H1 (cell line): ENCODE data around the gene PLIN4. TPM values are rescaled to one million over a fixed set of nuclear protein-coding genes. Genes with fewer than 3 reads are reported as not detected.
A peak's percentile ranks its signal among the peaks of the same experiment; 100 is the strongest.

ENCODE experiments used
- CTCF ChIA-PET: fragments of 300-600 bp; sonication (Branson Sonifier 250); formaldehyde crosslinking; loops from one replicate; lab custom pipeline; 2021; ENCODE audit not compliant: partially characterized antibody; lab: Charles Lee
- POLR2A ChIA-PET: fragments of 300-600 bp; sonication (Branson Sonifier 250); formaldehyde crosslinking; loops from one replicate; lab custom pipeline; 2021; ENCODE audit warnings: inconsistent platforms; ENCODE audit not compliant: partially characterized antibody; lab: Charles Lee
- DNase-seq, 2 experiments: peaks; one replicate each; pipeline versions ENCODE4 v3.0.0 to v3.0.0-alpha.2; 2010 to 2022; ENCODE audit warnings: low spot score in 2 of 2, low read depth in 1 of 2, mixed read lengths in 1 of 2
- FAIRE-seq: peaks from 2 replicates; lab custom pipeline; 2011; peaks lifted over from hg19 to GRCh38; lab: Jason Lieb, UNC
- H2AFZ ChIP-seq: 2 replicates; pipeline ENCODE4 v1.8.1; 2012; ENCODE audit warnings: low read length, inconsistent platforms
- H2AK5ac ChIP-seq: 2 replicates; pipeline ENCODE4 v1.6.1; 2013; ENCODE audit warnings: low read depth, low read length
- H2BK120ac ChIP-seq: replicated peaks from 2 replicates; pipeline ENCODE3; 2013; ENCODE audit warnings: low read depth, low read length, inconsistent platforms
- H2BK12ac ChIP-seq: 2 replicates; pipeline ENCODE4 v1.6.1; 2013; ENCODE audit warnings: low read depth, low read length
- H2BK15ac ChIP-seq: 2 replicates; pipeline ENCODE4 v1.6.1; 2013; ENCODE audit warnings: low read length
- H2BK20ac ChIP-seq: 2 replicates; pipeline ENCODE4 v1.6.1; 2013; ENCODE audit warnings: low read length
- H2BK5ac ChIP-seq: 2 replicates; pipeline ENCODE4 v1.6.1; 2013; ENCODE audit warnings: low read depth, low read length
- H3K14ac ChIP-seq: 2 replicates; pipeline ENCODE4 v1.6.1; 2013; ENCODE audit warnings: inconsistent platforms; ENCODE audit not compliant: insufficient read length
- H3K18ac ChIP-seq: 2 replicates; pipeline ENCODE4 v1.6.1; 2013; ENCODE audit warnings: low read length; ENCODE audit errors: extremely low read depth
- H3K23ac ChIP-seq: 2 replicates; pipeline ENCODE4 v1.6.1; 2013; ENCODE audit warnings: inconsistent platforms; ENCODE audit not compliant: insufficient read length
- H3K23me2 ChIP-seq: 2 replicates; pipeline ENCODE4 v1.6.1; 2013; ENCODE audit warnings: low read depth, low read length
- H3K27ac ChIP-seq: 2 replicates; pipeline ENCODE4 v1.6.1; 2011; ENCODE audit warnings: low read depth, low read length, inconsistent platforms
- H3K27me3 ChIP-seq, 4 experiments: replicated peaks in 1 of 4; 1 replicate in 1 of 4; 2 replicates in 3 of 4; pipeline versions ENCODE4 v1.6.1 to v1.8.1; 2011 to 2013; ENCODE audit warnings: low read length in 3 of 4, mild to moderate bottlenecking in 3 of 4, inconsistent platforms in 2 of 4, mixed read lengths in 2 of 4, moderate library complexity in 1 of 4; ENCODE audit not compliant: control insufficient read depth in 3 of 4, insufficient read depth in 3 of 4; ENCODE audit errors: extremely low read depth in 1 of 4
- H3K36me3 ChIP-seq, 4 experiments: 2 replicates each; pipeline versions ENCODE4 v1.6.1 to v1.8.1; 2011 to 2013; ENCODE audit warnings: mild to moderate bottlenecking in 4 of 4, low read length in 3 of 4, moderate library complexity in 2 of 4, control low read depth in 1 of 4, inconsistent platforms in 1 of 4; ENCODE audit not compliant: insufficient read depth in 4 of 4, control insufficient read depth in 2 of 4
- H3K4ac ChIP-seq: replicated peaks from 2 replicates; pipeline ENCODE3; 2013; ENCODE audit warnings: low read length, low read depth, mixed read lengths, inconsistent platforms; ENCODE audit not compliant: insufficient read length
- H3K4me1 ChIP-seq, 4 experiments: replicated peaks in 1 of 4; 1 replicate in 1 of 4; 2 replicates in 3 of 4; pipeline versions ENCODE4 v1.6.1 to v1.8.1; 2011 to 2013; ENCODE audit warnings: low read length in 3 of 4, inconsistent platforms in 2 of 4, mixed read lengths in 1 of 4; ENCODE audit not compliant: insufficient read depth in 4 of 4, control insufficient read depth in 3 of 4
- H3K4me2 ChIP-seq, 2 experiments: 2 replicates each; pipeline versions ENCODE4 v1.6.1 to v1.8.1; 2011 to 2013; ENCODE audit warnings: low read depth in 2 of 2, low read length in 2 of 2, control low read depth in 1 of 2, inconsistent platforms in 1 of 2, mild to moderate bottlenecking in 1 of 2; ENCODE audit not compliant: insufficient read depth in 1 of 2
- H3K4me3 ChIP-seq, 4 experiments: fragments of 200-600, 300-600 bp in 1 of 4; sonication (generic), shearing (Covaris generic), sonication (Bioruptor Twin) in 1 of 4; 2 replicates each; pipeline versions ENCODE4 v1.5.1 to v1.8.1; 2011 to 2016; ENCODE audit warnings: low read length in 4 of 4, low read depth in 3 of 4, control low read depth in 2 of 4, inconsistent platforms in 2 of 4, mild to moderate bottlenecking in 2 of 4, mixed read lengths in 1 of 4, moderate library complexity in 1 of 4; ENCODE audit not compliant: insufficient read depth in 2 of 4; ENCODE audit errors: extremely low read depth in 1 of 4
- H3K56ac ChIP-seq: replicated peaks from 2 replicates; pipeline ENCODE3; 2013; ENCODE audit warnings: low read depth, mild to moderate bottlenecking, mixed read lengths, low read length, inconsistent platforms; ENCODE audit not compliant: insufficient read length
- H3K79me1 ChIP-seq: 2 replicates; pipeline ENCODE4 v1.6.1; 2013; ENCODE audit warnings: low read depth, low read length, control low read depth
- H3K79me2 ChIP-seq, 2 experiments: 2 replicates each; pipeline versions ENCODE4 v1.6.1 to v1.8.1; 2012 to 2013; ENCODE audit warnings: low read length in 2 of 2, mild to moderate bottlenecking in 2 of 2, inconsistent platforms in 1 of 2; ENCODE audit not compliant: insufficient read depth in 2 of 2, control insufficient read depth in 1 of 2
- H3K9ac ChIP-seq, 4 experiments: replicated peaks in 1 of 4; 1 replicate in 1 of 4; 2 replicates in 3 of 4; pipeline versions ENCODE4 v1.6.1 to v1.8.1; 2011 to 2013; ENCODE audit warnings: low read depth in 3 of 4, low read length in 3 of 4, control low read depth in 2 of 4, mild to moderate bottlenecking in 2 of 4, moderate library complexity in 2 of 4, inconsistent platforms in 1 of 4; ENCODE audit errors: extremely low read depth in 1 of 4
- H3K9me3 ChIP-seq, 2 experiments: 2 replicates each; pipeline versions ENCODE4 v1.6.1 to v1.8.1; 2012 to 2013; ENCODE audit warnings: mild to moderate bottlenecking in 2 of 2, moderate library complexity in 2 of 2, control low read depth in 1 of 2, inconsistent platforms in 1 of 2, low read depth in 1 of 2, low read length in 1 of 2, mixed read lengths in 1 of 2; ENCODE audit not compliant: insufficient read depth in 2 of 2
- H4K20me1 ChIP-seq, 2 experiments: replicated peaks in 1 of 2; 2 replicates each; pipeline versions ENCODE3 to v1.8.1; 2011 to 2013; ENCODE audit warnings: inconsistent platforms in 2 of 2, low read length in 2 of 2, mild to moderate bottlenecking in 1 of 2; ENCODE audit not compliant: insufficient read depth in 2 of 2, control insufficient read depth in 1 of 2
- H4K5ac ChIP-seq: 2 replicates; pipeline ENCODE4 v1.6.1; 2013; ENCODE audit warnings: low read length, low read depth, mixed read lengths, inconsistent platforms; ENCODE audit not compliant: insufficient read length
- H4K8ac ChIP-seq: 2 replicates; pipeline ENCODE4 v1.8.0; 2013; ENCODE audit warnings: mild to moderate bottlenecking, moderate library complexity, low read length, inconsistent platforms; ENCODE audit not compliant: insufficient read depth; ENCODE audit errors: extremely low read depth
- H4K91ac ChIP-seq: replicated peaks from 2 replicates; pipeline ENCODE3; 2013; ENCODE audit warnings: low read length, mixed read lengths, inconsistent platforms; ENCODE audit not compliant: insufficient read length
- CBX8 ChIP-seq: fragments of 300-800, 300-1000 bp; sonication (generic); IDR thresholded peaks from 2 replicates; pipeline ENCODE4 v1.7.1; 2016; ENCODE audit warnings: low read depth, low read length, borderline replicate concordance
- EGR1 ChIP-seq: IDR thresholded peaks from 2 replicates; pipeline ENCODE4 v1.6.1; 2011; ENCODE audit warnings: low read depth, low read length, borderline replicate concordance
- GABPA ChIP-seq: IDR thresholded peaks from 2 replicates; pipeline ENCODE4 v1.6.1; 2011; ENCODE audit warnings: mild to moderate bottlenecking, low read length, moderate library complexity, borderline replicate concordance; ENCODE audit not compliant: insufficient read depth
- POLR2AphosphoS5 ChIP-seq: IDR thresholded peaks from 2 replicates; pipeline ENCODE4 v1.6.1; 2011; ENCODE audit warnings: low read depth, low read length
- RAD21 ChIP-seq, 2 experiments: IDR thresholded peaks in 1 of 2; conservative IDR thresholded peaks in 1 of 2; 2 replicates each; pipeline ENCODE4 v1.6.1; 2011; ENCODE audit warnings: low read depth in 2 of 2, low read length in 2 of 2, improper control_type of control experiment in 1 of 2, inconsistent platforms in 1 of 2, mild to moderate bottlenecking in 1 of 2, moderate library complexity in 1 of 2
- USF2 ChIP-seq: IDR thresholded peaks from 2 replicates; pipeline ENCODE4 v1.6.1; 2011; ENCODE audit warnings: low read length, improper control_type of control experiment
- WGBS, 2 experiments: shearing (Covaris generic) in 1 of 2; methylation state at CpG; one replicate each; pipeline versions ENCODE4 v1.1.6 to v1.1.7; 2013 to 2015; ENCODE audit warnings: low lambda C conversion rate in 2 of 2, mixed read lengths in 2 of 2, inconsistent platforms in 1 of 2, low coverage in 1 of 2, missing lambda C conversion rate in 1 of 2; ENCODE audit not compliant: insufficient replicate concordance in 2 of 2, insufficient coverage in 1 of 2, insufficient read length in 1 of 2; ENCODE audit errors: extremely low coverage in 1 of 2, missing lambda C conversion rate in 1 of 2; 5-methylcytosine and 5-hydroxymethylcytosine counted together
- polyA plus RNA-seq, 7 experiments: library from polyadenylated mRNA; depleted of rRNA in 3 of 7; stranded (reverse) in 5 of 7; unstranded in 2 of 7; fragments of >200 nt in 5 of 7; fragments of 200-250 nt in 2 of 7; gene quantifications; 1 replicate in 5 of 7; 2 replicates in 1 of 7; 4 replicates in 1 of 7; pipeline versions ENCODE4 v1.2.1 to v1.2.3, GENCODE V29; 2011 to 2013; ENCODE audit warnings: missing spikeins in 2 of 7, mixed read lengths in 2 of 7
- total RNA-seq: library from RNA; stranded (reverse); fragmentation: NEBNext Ultra II Directional; extraction: Animal tissue kit (Norgen Biotek cat#: 25700); gene quantifications from 2 replicates; pipeline ENCODE4 v1.2.1, GENCODE V29; 2021

PLIN4 gene
- total and polyA plus RNA-seq, 2 of the 8 experiments (the other 6 are each of a cell fraction or from before 2014, with no cell fraction given), result 0.35 to 0.45 TPM

DNA sequence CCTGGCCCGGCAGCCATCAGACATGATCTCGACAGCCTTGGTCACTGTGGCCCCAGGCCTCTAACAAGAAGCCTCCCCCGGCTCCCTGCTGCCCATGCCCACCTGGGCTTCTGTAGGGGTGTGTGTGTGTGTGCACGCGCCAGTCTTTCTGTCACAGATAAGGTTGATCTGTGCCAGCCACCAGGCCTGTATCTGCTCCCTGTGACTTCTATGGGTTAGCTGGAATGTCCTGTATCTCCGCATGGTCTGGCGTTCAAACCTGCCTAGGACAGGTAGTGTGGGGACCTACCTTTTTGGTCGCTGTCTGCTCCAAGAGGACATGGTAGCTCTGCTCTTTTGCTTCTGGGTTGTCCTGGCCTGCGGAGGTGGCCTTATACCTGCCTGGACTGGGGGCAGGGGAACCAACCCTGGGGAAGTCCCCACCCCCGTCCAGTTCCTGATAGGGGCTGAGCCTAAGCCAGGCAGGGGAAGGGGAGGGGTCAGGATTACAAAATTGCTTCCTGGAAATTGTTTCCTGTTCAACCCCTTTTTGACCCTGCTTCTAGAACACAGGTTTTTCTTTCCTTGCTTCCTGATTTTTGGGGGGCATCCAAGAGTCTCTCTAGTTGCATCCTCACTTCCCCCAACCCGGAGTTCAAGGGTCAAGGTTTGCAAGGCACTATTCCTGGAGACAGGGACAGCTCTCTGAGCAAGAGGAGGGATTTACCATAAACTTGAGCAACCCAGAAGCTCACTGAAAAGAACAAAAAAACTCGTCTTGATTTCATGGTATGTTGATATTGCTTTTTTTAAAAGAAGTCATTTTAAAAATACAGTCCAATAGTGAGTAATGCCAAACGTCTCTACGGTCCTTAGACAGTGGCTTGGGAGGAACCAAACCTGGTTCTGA lies 21.7 kb upstream of the PLIN4 start, which contains the start of gene LRG1:
TSS of gene LRG1 (minus strand) at position 344 of the 889 bp plus-strand sequence. CDS start at position 321, 23 bp downstream.
- WGBS, 2 experiments, result 80% methylated on average over 14 of the region's 14 CpGs; no CpG with 5 or more reads in 1 of the 2 experiments
- H3K4me3 ChIP-seq, result no peak within 1 kb of the TSS
- H2BK5ac ChIP-seq, result no peak within 1 kb of the TSS
- no peak within 1 kb of the TSS; a peak in 1 of 7 replicates for H3K9ac ChIP-seq
- H2BK20ac ChIP-seq, result no peak within 1 kb of the TSS
- H3K4me1 ChIP-seq, result peaks cover 0 to 11% (median 4%) of the 10 kb centered on the region in 4 experiments; a peak in 4 of 7 replicates
- H2AK5ac ChIP-seq, result no peak within 1 kb of the TSS
- peak within 1 kb of the TSS; percentile 16 for H4K5ac ChIP-seq
- no peaks in the 10 kb centered on the region for H4K20me1 ChIP-seq
- H3K4me2 ChIP-seq, result peak within 1 kb of the TSS in 1 of 2 experiments; percentile 16; a peak in 1 of 4 replicates
- ChIA-PET CTCF (interaction anchor here (0.5 to 11.6 kb wide), 16 partner anchors 7 to 597 kb away, joined by 3 to 174 read pairs (median 4); no protein-coding TSS in a partner anchor), POLR2A (interaction anchor here (0.6 to 1.2 kb wide), 5 partner anchors 22 to 200 kb away, joined by 3 read pairs; partner anchors contain the start of gene PLIN4)
- peak within 1 kb of the TSS; percentile 42; the same call in 1 of the 2 replicates for H2BK12ac ChIP-seq
- H3K14ac ChIP-seq, result no peak within 1 kb of the TSS
- no peaks in the 10 kb centered on the region for H3K79me1 ChIP-seq
- H3K18ac ChIP-seq, result no peak within 1 kb of the TSS
- H3K9me3 ChIP-seq, result no peaks in the 10 kb centered on the region; a peak in 1 of 4 replicates
- H3K23ac ChIP-seq, result no peak within 1 kb of the TSS
- H2AFZ ChIP-seq, result no peak within 1 kb of the TSS
- DNase-seq (no peak), FAIRE-seq (no peak)
- H3K56ac ChIP-seq, result no peak within 1 kb of the TSS
- no peak within 1 kb of the TSS for H2BK120ac ChIP-seq
- no peak within 1 kb of the TSS for H2BK15ac ChIP-seq
- peaks cover under 1% of the 10 kb centered on the region; the same call in 1 of the 2 replicates for H3K23me2 ChIP-seq
- H3K4ac ChIP-seq, result peak within 1 kb of the TSS; percentile 81
- no peak within 1 kb of the TSS for H4K8ac ChIP-seq
- no peaks in the 10 kb centered on the region for H3K79me2 ChIP-seq
- peaks cover 0 to 10% (median 0%) of the 10 kb centered on the region in 4 experiments; a peak in 1 of 8 replicates for H3K36me3 ChIP-seq
- H4K91ac ChIP-seq, result peak within 1 kb of the TSS; percentile 30
- H3K27ac ChIP-seq, result no peak within 1 kb of the TSS
- H3K27me3 ChIP-seq, result peaks cover 0 to 7% (median 3%) of the 10 kb centered on the region in 4 experiments; a peak in 2 of 7 replicates
- TF ChIP-seq GABPA, result no peak
- peak; percentile 36; the same call in 1 of the 2 replicates for TF ChIP-seq POLR2AphosphoS5
- no peak for TF ChIP-seq USF2
- no peak for TF ChIP-seq RAD21 (IDR thresholded peaks at IDR 0.05 in 1 of 2, conservative IDR thresholded peaks at IDR 0.05 in 1 of 2; ENCODE audit: low read depth in 2 of 2, low read length in 2 of 2)
- no peak for TF ChIP-seq CBX8
- peak; percentile 24; the same call in 1 of the 2 replicates for TF ChIP-seq EGR1
